Adrenal gland (tissue), 12 donors: ENCODE measurements around the gene ZCCHC7. TPM values are rescaled to one million over a fixed set of nuclear protein-coding genes. Genes with fewer than 3 reads are reported as not detected.
"Not testable (repeated sequence)": the region's sequence is repeated elsewhere in the genome, so short reads cannot be mapped to it uniquely, and the experiment has no call there.

ENCODE experiments used
- DNase-seq, 7 donors: peaks; one replicate each; pipeline ENCODE4 v3.0.0-alpha.2; 2019 to 2020
- H3K27ac ChIP-seq, 5 donors: fragments of 200-600 bp; sonication (generic) in 4 of 5; 1 replicate in 3 of 5; 2 replicates in 2 of 5; pipeline versions ENCODE4 v1.5.1 to v1.8.0; 2016 to 2020; ENCODE audit warnings: mild to moderate bottlenecking in 1 of 5
- H3K27me3 ChIP-seq: fragments of 200-600 bp; 2 replicates; pipeline ENCODE4 v1.8.0; 2021
- H3K36me3 ChIP-seq, 2 donors: fragments of 200-600 bp; replicated peaks in 1 of 2; 1 replicate in 1 of 2; 2 replicates in 1 of 2; pipeline versions ENCODE4 v1.5.1 to v1.8.0; 2018 to 2022
- H3K4me1 ChIP-seq, 2 donors: fragments of 200-600 bp; replicated peaks in 1 of 2; 1 replicate in 1 of 2; 2 replicates in 1 of 2; pipeline versions ENCODE4 v1.5.1 to v1.8.0; 2018 to 2021
- H3K4me3 ChIP-seq, 4 donors: fragments of 200-600 bp; sonication (generic) in 3 of 4; one replicate each; pipeline ENCODE4 v1.5.1; 2016 to 2018
- H3K9me3 ChIP-seq, 3 donors: fragments of 200-600 bp; sonication (generic) in 1 of 3; replicated peaks in 1 of 3; 1 replicate in 2 of 3; 2 replicates in 1 of 3; pipeline versions ENCODE4 v1.5.1 to v1.8.0; 2016 to 2021
- CTCF ChIP-seq, 6 experiments: fragments of 450-650 bp in 4 of 6; fragments of 200-600 bp in 2 of 6; sonication (generic) in 1 of 6; IDR thresholded peaks; 1 replicate in 5 of 6; 2 replicates in 1 of 6; pipeline versions ENCODE4 v1.5.1 to v1.8.0; 2016 to 2021; ENCODE audit warnings: antibody characterized with exemption in 6 of 6, mild to moderate bottlenecking in 2 of 6, moderate library complexity in 1 of 6
- POLR2A ChIP-seq, 2 donors: fragments of 450-650 bp; IDR thresholded peaks; one replicate each; pipeline ENCODE4 v1.6.1; 2017; ENCODE audit warnings: antibody characterized with exemption in 2 of 2, mild to moderate bottlenecking in 2 of 2, moderate library complexity in 1 of 2
- WGBS, 4 donors: extraction: QIAGEN DNeasy Blood & Tissue Kit in 2 of 4; methylation state at CpG; one replicate each; pipeline versions ENCODE4 v1.1.5 to v1.1.7; 2013 to 2017; 5-methylcytosine and 5-hydroxymethylcytosine counted together
- intact Hi-C, 2 donors: fragments of 100-400 bp; cut with DNase I; formaldehyde crosslinking; loops; one replicate each; pipeline versions ENCODE4 v1.14.1 to v1.15.0; 2022 to 2023
- polyA plus RNA-seq, 3 donors: library from polyadenylated mRNA; stranded (reverse); fragments of 200-250 nt in 2 of 3; fragments of 350-450 nt in 1 of 3; fragmentation: Illumina TruSeq in 1 of 3; extraction: RNeasy Lipid Tissue Mini Kit (QIAGEN cat#74804) in 1 of 3; gene quantifications; one replicate each; pipeline ENCODE4 v1.2.3, GENCODE V29; 2013 to 2014
- total RNA-seq, 9 donors: library from RNA; depleted of rRNA in 4 of 9; stranded (reverse); fragments of >200 nt in 4 of 9; fragments of 120-200 nt in 1 of 9; fragmentation: NEBNext Ultra II Directional in 1 of 9; extraction: Animal tissue kit (Norgen Biotek cat#: 25700) in 1 of 9; gene quantifications; one replicate each; pipeline versions ENCODE4 v1.1.0 to v1.2.4, GENCODE V29; 2013 to 2023
- donor health status: healthy with polysubstance abuse.
- donor health status: Bipolar disorder and iron deficiency.
- donor health status: DM: yes; HTN: yes; CAD: no.
- donor health status: DM: no; HTN: no; CAD: no.
- donor health status: DM: no; HTN: no; CAD: no.
- donor health status: DM: yes; HTN: yes; CAD: no.

Gene ZCCHC7
- total and polyA plus RNA-seq, 12 donors, result 6.0 to 21.3 (median 18.8) TPM

DNA sequence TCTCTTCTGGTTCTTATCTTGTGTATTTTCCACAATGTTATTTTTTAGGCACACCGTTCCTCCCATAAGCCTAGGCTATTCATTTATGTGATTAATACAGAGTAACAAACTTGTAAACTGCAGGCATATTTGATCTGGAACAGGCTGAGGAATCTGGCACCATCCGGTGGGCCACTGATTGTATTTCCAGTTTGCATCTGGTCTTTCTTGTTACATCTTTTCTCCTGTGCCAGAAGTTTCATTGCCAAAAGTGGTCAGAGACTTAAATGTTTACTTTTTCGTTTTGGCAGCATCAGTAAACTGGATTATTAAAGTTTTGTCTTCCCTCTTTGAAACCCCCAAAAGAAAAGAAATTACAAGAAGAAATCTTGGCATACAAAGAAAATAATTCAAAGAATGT lies 17.9 kb upstream of the ZCCHC7 start:
- no peak for DNase-seq
- TF ChIP-seq CTCF (IDR thresholded peaks at IDR 0.05) (no peak), POLR2A (IDR thresholded peaks at IDR 0.05) (no peak)
- 61 to 76% (median 64%) methylated on average over 3 of the region's 3 CpGs for WGBS, 4 donors
- no peaks in the 10 kb centered on the region for H3K27me3 ChIP-seq
- no peak overlapping the region for H3K4me3 ChIP-seq
- H3K9me3 ChIP-seq, result no peaks in the 10 kb centered on the region
- H3K4me1 ChIP-seq, result no peaks in the 10 kb centered on the region
- no peaks in the 10 kb centered on the region for H3K36me3 ChIP-seq
- intact Hi-C loops, result no loop called here
- H3K27ac ChIP-seq, result no peak overlapping the region

GRCh38 chr9:37104183-37104889 lies 16.0 kb upstream of the ZCCHC7 start:
- DNase-seq, result peak; percentile 18 to 75 (median 63)
- intact Hi-C loops, result no loop called here
- no peak for TF ChIP-seq POLR2A (IDR thresholded peaks at IDR 0.05)
- TF ChIP-seq CTCF (IDR thresholded peaks at IDR 0.05), result no peak
- Histone ChIP-seq H3K4me3 (no peak overlapping the region), H3K36me3 (no peaks in the 10 kb centered on the region), H3K27me3 (no peaks in the 10 kb centered on the region), H3K4me1 (no peaks in the 10 kb centered on the region), H3K9me3 (no peaks in the 10 kb centered on the region), H3K27ac (no peak overlapping the region)

- no peak for DNase-seq
- Histone ChIP-seq H3K9me3 (no peaks in the 10 kb centered on the region), H3K36me3 (no peaks in the 10 kb centered on the region), H3K27ac (no peak overlapping the region), H3K4me1 (no peaks in the 10 kb centered on the region), H3K27me3 (no peaks in the 10 kb centered on the region), H3K4me3 (no peak overlapping the region)
- TF ChIP-seq POLR2A (IDR thresholded peaks at IDR 0.05) (no peak), CTCF (IDR thresholded peaks at IDR 0.05) (no peak)
- intact Hi-C loops, result no loop called here
- 38 to 60% (median 55%) methylated on average over 4 of the region's 4 CpGs for WGBS, 4 donors
Measured at GRCh38 chr9:37105234-37105633, 15.1 kb upstream of the ZCCHC7 start.

- no peak overlapping the region for H3K27ac ChIP-seq
- TF ChIP-seq POLR2A (IDR thresholded peaks at IDR 0.05) (no peak), CTCF (IDR thresholded peaks at IDR 0.05) (no peak)
- no peak overlapping the region for H3K4me3 ChIP-seq
- H3K36me3 ChIP-seq, result no peaks in the 10 kb centered on the region
- intact Hi-C loops, result no loop called here
- H3K27me3 ChIP-seq, result no peaks in the 10 kb centered on the region
- H3K9me3 ChIP-seq, result no peaks in the 10 kb centered on the region
- WGBS, 4 donors, result 63 to 80% (median 75%) methylated on average over 3 of the region's 3 CpGs
- H3K4me1 ChIP-seq, result no peaks in the 10 kb centered on the region
- DNase-seq, result no peak
Measured at GRCh38 chr9:37107701-37108100, 12.7 kb upstream of the ZCCHC7 start.

DNA sequence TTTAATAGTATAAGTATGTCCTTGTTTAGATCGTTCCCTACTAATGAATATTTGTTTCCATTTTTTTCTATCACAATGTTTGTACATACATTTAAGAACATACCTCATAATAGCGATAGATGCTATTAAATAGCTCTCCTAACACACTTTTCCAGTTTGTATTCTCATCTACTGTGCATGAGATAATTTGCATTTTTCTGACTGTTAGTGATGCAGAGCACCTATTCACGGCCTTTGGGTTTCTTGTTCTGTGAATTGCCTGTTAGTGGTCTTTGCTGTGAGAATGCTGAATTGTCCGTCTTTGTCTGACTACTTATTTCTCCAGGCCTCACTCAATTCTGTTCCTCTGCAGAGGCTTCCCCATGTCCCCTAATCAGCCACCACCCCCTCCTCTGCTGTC lies 5.9 kb upstream of the ZCCHC7 start:
- intact Hi-C loops, H3K4me3 ChIP-seq, H3K27me3 ChIP-seq, H3K27ac ChIP-seq, H3K36me3 ChIP-seq, H3K9me3 ChIP-seq, DNase-seq, H3K4me1 ChIP-seq: not testable (repeated sequence)
- WGBS, 4 donors, result 86 to 93% (median 91%) methylated on average over 4 of the region's 4 CpGs
